NK-92 (cell line): ENCODE data around the gene ATP6V0C.
"Not testable (repeated sequence)": the region's sequence is repeated elsewhere in the genome, so short reads cannot be mapped to it uniquely, and the experiment has no call there.

Experiments used
- DNase-seq: peaks from one replicate; lab custom pipeline; 2025; ENCODE audit not compliant: unreplicated experiment; lab: John Stamatoyannopoulos, UW

Gene ATP6V0C

GRCh38 chr16:2540912-2541311, 27.2 kb downstream of the ATP6V0C start:
- not testable (repeated sequence) for DNase-seq

GRCh38 chr16:2541409-2541808, 27.7 kb downstream of the ATP6V0C start:
- not testable (repeated sequence) for DNase-seq

- DNase-seq = not testable (repeated sequence)
Measured at GRCh38 chr16:2543771-2544170, 30.0 kb downstream of the ATP6V0C start.

- DNase-seq = not testable (repeated sequence)
Measured at GRCh38 chr16:2550283-2550878, 36.6 kb downstream of the ATP6V0C start.

- DNase-seq = not testable (repeated sequence)
Measured at GRCh38 chr16:2551420-2551889, 37.7 kb downstream of the ATP6V0C start.

GRCh38 chr16:2554709-2555425, 41.1 kb downstream of the ATP6V0C start:
- not testable (repeated sequence) for DNase-seq

- DNase-seq = not testable (repeated sequence)
Measured at GRCh38 chr16:2557150-2557549, 43.4 kb downstream of the ATP6V0C start.

- not testable (repeated sequence) for DNase-seq
Measured at GRCh38 chr16:2560131-2560797, 46.5 kb downstream of the ATP6V0C start.

GRCh38 chr16:2560798-2561133, 47.0 kb downstream of the ATP6V0C start:
- not testable (repeated sequence) for DNase-seq

- DNase-seq = not testable (repeated sequence)
Measured at GRCh38 chr16:2567506-2567905, 53.8 kb downstream of the ATP6V0C start.

GRCh38 chr16:2568573-2568972, 54.8 kb downstream of the ATP6V0C start:
- not testable (repeated sequence) for DNase-seq
